Forelimb muscle (tissue), 1 donor: ENCODE data around the gene PNMA1. TPM values are rescaled to one million over a fixed set of nuclear protein-coding genes. Genes with fewer than 3 reads are reported as not detected.

Experiments used
- DNase-seq: peaks from one replicate; pipeline ENCODE4 v3.0.0-alpha.2; 2013; ENCODE audit warnings: low read depth
- polyA plus RNA-seq: library from polyadenylated mRNA; unstranded; fragments of 120-200 nt; gene quantifications from one replicate; pipeline ENCODE4 v1.2.1, GENCODE V29; 2013; ENCODE audit not compliant: insufficient read length

Gene PNMA1
- polyA plus RNA-seq, 1 donor, result 23.8 TPM

GRCh38 chr14:73750531-73750901 lies 36.3 kb upstream of the PNMA1 start:
- DNase-seq, result no peak

DNA sequence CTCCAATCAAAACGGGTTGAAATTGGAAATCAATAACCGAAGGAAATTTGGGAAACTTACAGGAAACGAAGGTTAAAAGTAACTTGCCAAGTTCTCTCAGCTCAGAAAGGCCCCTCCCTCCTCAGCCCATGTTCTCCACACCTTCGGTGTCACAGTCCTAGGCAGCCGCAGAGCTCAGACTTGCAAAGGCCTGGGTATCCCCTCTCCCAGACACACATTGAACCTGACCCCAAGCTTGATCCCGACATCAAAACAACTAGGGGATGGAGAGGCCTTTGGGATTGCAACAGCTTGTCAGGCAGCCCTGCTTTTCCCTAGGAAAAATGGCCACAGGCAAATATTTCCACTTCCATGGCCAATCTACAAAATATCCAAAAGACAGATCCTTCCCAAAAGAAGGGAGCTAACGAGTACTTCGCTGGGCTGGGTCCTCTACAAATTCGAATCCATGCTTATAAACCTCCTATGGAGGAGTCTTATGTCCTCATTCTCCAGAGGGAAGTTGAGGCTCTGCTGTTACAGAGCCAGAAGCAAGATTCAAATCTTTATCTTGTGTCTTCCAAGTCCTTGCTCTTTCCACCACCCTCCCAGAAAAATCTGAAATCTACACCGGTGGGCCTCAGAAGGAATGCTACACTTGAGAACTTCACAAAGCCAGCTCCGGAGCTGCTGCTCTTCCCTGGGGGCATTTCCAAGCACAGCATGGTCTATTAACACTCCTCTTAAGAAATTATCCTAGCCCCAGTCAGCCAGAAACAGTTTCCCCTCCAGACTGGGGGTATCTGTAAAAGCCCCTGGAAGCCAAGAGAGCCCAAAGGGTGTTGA lies 35.7 kb upstream of the PNMA1 start:
- no peak for DNase-seq

DNA sequence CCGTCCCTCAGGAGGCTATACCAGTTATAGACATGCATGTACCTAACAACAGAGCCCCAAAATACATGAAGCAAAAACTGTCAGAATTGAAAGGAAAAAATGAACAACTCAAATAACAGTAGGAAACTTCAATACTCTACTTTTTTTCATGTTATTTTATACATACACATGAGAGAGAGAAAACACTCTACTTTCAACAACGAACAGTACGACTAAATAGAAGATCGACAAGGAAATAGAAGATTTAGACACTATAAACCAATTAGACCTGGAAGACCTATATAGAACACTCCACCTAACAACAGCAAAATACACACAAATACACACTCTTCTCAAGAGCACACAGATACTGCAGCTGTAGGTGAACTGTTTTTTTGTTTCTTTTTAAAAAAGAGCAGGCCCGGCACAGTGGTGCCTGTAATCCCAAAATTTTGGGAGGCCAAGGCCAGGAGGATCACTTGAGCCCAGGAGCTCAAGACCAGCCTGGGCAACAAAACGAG lies 34.7 kb upstream of the PNMA1 start:
- no peak for DNase-seq

DNA sequence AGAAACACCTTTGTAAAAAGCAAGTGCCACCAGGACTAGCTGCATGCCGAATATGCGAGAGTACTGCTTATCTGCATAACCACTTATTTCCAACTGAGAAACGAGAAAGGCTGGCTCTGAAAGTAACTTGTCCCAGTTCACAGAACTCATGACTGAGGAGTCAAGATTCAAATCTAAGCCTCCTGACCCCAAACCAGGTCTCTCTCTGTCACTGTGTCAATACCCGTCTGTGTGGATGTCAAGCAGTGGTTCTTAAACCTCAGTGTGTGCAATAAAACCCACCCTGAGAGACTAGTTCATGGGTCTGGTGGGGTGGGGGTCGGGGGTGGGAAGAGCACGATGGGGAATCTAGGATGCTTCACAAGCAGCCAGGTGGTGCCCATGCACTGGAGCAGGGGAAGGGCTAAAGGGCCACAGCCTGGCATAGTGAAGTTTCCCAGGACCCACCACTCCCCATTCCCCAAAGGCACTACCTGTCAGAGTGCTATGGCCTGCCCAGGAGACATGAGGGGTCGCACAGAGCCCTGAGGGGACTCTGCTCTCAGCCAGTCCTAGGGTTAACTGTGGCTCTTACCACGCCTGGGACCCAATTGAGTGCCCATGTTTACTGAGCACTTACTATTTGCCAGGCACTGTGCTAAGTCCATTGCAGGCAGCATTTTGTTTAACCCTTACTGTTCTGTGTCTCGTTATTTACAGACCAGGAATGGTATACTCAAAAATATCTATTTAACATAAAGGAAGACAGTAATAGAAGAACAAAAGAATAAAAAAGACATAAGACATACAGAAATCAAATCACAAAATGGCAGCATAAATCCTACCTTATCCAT lies 33.4 kb upstream of the PNMA1 start:
- DNase-seq, result no peak

DNA sequence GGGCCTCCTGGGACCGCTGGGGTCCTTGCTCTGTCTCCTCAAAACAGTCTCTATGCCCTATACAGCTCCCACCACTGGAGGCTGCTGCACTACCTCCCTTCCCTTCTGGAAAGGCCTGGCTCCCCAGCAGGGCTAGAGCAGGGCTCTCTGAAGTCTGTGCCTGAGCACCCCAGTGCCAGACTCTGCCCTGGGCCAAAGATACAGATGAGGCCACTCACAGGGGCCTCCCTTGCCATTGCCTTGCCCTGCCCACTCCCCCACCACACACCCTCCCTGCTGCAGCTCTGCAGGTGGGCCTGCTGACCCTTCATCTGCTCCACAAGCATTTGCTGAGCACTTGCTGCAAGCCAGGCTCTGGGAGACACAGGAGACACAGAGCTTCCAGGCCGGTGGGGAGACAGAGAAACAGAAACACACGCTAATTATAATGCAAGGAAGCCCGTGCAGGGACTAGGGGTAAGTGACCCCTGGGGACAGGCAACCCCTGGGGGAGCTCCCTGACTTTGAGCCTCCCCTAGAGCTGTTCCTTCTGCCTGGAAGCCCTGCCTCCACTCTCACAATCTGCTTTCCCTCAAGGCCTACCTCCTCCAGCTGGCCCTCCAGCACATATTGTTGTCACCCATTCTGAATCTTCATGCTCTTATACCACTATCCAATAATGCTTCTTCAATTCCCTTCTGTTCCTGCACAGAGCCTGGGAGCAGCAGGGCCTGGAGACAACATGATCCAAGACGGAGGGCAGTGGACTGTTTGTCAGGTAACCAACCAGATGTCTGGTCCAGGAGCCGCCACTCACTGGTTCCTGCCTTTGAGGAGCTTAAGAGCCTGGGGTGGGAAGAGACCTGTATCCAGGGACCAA lies 32.6 kb upstream of the PNMA1 start:
- no peak for DNase-seq

DNA sequence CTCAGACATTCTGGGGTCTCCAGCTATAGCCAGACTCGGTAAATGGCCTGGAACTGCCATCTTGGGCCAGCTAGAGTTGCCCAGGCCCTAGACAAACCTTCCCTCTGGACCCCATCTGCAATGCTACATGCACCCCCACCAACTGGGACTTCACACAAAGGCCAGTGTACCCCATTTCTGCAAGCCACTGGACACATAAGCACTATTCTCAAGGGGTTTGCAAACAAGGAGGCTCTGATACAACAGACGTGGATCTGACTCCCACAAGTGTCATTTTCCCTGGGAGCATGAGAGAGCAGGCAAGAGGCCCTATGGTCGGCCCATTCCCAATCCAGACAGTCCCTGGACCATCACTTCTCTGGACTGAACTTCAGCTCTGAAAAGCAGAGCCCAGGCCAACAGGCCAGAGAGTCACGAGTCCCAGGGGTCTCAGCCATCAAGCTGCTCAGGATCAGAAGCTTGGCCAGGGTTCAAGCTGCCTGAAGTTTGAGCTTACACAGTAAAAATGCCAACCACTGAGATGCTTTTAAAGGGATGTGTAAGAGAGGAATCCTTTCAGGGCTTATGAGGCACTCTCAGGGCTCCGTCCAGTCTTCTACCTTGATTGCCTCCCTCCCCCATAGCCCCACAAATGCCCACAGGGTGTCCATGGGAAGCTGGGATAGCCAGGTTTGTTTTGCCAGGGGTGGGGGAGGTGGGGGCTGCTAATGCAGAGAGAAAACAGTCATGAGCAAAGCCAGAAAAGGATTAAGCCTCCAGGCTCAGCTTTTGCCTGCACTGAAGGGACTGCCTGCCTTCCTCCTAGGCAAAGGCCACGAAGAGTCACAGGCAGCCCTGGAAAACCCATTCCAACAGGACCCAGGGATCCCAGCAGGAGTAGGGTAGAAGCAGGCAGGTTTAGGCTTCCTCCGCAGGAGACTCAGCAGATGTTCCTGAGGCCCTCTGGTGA lies 31.7 kb upstream of the PNMA1 start:
- no peak for DNase-seq

GRCh38 chr14:73744874-73745529 lies 30.8 kb upstream of the PNMA1 start:
- DNase-seq, result no peak

- no peak for DNase-seq
These were observed 30.1 kb upstream of the PNMA1 start for GRCh38 chr14:73744175-73744867.

DNA sequence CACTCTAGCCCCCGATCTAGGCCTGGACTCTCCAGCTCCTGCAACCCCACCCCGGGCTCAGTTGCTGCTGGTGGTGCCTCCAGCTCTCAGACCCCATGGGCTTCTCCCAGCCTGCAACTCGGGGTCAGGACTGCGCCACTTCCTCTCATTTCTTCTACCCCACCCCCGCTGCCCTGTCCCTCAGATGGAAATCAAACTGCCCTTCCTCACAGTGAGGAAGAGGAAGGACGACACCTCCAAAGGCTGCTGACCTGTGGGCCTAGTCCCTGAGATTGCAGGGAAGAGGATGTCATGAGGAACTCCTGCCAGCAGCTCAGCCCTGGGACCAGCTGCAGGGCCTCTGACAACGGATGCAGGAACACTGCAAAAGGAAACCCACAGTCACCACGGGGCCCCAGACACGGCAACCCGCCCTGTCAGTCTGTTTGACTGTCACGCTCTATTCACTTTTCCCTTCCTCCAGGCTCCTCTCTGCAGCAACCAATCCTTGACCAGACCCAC lies 29.3 kb upstream of the PNMA1 start:
- no peak for DNase-seq

DNA sequence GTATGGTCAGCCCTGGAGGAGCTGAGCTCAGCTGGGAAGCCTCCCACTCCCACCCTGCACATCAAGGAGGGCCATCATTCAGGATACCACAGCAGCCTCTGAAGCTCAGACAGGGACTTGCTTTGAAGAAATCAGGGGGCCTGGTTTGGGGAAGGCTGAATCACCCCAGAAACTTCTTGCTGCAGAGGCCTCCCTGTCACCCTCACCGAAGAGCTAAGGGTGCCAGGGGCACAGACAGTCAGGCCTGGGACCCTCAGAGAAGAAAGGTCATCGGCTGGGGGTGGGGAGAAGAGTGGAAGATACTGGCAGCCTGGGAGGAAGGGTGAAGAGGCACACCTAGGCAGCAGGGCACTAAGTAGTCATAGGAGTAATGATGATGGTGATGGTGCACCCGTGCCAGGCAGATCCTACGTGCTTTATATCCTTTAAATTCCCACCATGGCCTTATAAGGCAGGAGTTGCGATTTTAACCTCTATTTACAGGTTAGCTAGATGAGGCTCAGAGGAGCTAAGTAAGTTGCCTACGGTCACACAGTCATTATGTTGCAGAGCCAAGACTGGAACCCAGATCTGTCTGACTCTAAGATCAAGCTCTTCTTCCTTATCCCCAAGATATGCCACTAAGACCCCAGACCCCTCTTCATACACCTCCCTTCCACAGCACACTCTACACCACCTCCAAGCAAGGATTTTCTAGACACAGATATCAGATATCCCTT lies 28.5 kb upstream of the PNMA1 start:
- no peak for DNase-seq

DNA sequence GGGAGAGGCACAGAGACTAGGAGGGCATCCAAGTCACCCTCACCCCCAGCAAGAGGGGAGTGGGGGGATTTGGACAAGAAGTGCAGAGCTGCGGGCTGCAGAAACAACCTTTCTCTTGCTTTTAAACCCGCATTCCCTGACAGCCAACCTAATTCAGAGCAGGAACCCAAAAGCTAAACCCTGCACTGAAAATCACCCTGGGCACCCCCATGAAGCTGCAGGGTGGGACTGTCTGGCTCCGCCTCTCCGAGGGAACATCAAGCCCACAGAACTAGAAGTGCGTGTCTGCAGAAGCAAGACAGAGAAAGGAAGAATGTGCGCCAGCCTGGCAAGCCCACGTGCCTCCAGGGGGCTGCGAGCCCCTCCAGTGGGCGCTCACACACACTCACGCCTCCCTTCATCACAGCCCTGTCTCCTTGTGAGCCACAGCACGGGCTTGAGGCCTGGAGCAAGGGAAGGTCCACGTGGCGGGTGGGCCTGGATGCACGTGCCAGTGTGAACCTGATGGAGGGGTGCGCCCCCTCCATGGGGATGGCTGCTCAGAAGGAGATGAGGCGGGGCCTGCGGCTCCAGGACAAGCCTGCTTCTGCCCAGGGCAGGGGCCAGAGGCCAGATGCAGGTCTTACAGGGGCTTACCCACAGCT lies 27.8 kb upstream of the PNMA1 start:
- DNase-seq, result no peak

DNA sequence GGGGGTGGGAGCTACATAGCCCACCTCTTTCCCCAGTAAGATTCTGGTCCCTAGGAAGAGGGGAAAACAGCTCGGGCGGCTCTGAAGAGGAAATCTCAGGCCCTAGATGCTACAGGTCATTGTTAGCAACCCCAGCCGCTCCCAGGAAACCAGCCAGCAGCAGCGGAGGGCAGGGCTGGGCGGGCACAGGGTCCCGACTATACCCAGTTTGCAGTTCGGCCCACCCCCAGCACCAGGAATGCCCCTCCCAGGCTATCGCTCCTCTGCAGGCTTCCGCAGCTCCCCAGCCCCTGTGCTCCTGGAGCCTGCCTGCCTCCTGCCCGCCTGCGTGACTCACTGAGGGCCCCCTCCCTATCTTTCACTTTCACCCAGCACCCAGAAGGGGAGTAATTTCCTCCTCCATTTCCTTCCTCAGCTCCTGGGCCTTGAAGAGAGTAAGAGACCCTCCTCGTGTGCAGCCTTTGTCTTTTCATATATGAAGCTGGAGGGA lies 27.2 kb upstream of the PNMA1 start:
- no peak for DNase-seq

DNA sequence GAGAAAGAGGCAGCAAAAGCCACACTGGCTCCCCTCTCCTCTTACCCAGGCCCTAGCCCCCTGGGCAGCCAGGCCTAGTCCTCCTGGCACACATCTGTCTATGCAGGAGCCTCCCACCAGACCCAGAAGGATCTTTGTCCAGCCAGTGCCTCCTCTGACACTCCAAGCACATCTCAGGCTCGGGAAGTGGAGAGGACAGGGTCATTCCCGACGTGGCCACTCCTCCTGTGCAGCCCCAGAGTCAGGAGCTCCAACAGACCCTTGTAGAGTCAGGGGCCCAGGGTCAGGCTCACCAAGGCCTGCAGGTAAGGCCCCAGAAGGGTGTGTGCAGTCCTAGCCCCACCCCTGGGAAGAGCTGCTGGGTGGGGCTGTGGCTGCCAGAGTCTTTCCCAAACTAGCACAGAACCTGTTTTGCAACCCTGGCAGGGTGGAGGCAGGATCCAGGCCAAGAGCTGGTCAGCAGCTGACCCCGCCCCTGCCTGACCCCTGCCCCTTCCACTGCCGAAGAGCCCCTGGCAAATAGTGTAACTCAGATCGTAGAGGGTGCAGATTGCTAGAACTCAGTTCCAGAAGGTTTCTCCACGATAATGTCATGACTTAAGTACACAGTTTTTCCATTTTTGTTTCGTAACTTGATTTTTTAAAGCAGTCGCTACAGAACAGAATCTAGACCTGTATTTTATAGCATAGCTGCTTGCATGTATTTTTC lies 26.6 kb upstream of the PNMA1 start:
- DNase-seq, result no peak

GRCh38 chr14:73739899-73740617 lies 25.9 kb upstream of the PNMA1 start:
- DNase-seq, result no peak

DNA sequence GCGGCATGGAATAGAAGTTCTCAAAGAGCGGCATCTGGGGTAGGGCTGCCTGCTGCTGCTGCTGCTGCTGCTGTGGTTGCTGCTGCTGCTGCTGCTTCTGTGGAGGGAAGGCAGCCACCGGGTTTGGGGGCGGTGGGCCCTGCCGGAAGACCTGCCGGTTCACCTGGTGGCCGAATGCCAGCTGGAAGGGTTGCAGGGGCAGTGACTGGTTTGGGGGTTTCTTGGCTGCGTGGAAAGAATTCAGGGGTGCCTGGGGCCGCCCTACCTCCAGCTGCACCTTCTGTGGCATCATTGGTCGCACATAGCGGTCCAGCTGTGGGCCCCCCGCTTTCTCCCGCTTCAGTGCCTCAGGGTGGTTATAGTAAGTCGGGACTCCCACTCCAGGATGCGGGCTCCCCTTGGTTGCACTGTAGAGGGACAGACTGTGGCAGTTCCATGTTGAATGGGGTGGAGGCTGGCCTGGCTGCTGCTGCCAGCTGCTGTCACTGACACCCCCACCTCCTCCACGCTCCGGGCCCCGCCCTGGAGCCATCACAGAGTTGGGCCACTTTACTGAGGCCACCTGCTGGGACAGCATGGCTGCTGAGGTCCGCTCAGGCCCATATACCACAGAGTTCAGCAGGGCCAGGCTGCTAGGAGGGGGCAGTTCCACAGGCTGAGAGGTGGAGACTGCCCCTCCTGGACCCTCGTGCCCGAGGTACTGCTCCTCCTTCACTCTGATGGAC lies 25.2 kb upstream of the PNMA1 start:
- no peak for DNase-seq
